Astrocyte (in vitro differentiated cells and primary cell): ENCODE results near the gene TBC1D3B.
"Not testable (repeated sequence)": the region's sequence is repeated elsewhere in the genome, so short reads cannot be mapped to it uniquely, and the experiment has no call there.

Experiments used
- EZH2 ChIP-seq: IDR thresholded peaks from 2 replicates; pipeline ENCODE4 v1.6.1; 2012; ENCODE audit warnings: mild to moderate bottlenecking, low read length, inconsistent platforms; ENCODE audit not compliant: insufficient read depth
- TF ChIP-seq, protein P1 (sequence below): IDR thresholded peaks from 2 replicates; pipeline ENCODE4 v1.5.1; 2011; ENCODE audit warnings: low read depth, mild to moderate bottlenecking, inconsistent platforms, low read length, moderate library complexity; ENCODE audit not compliant: insufficient read depth

GRCh38 chr17:36211484-36212271, 35.2 kb upstream of the TBC1D3B start:
- TF ChIP-seq, protein P1, sequence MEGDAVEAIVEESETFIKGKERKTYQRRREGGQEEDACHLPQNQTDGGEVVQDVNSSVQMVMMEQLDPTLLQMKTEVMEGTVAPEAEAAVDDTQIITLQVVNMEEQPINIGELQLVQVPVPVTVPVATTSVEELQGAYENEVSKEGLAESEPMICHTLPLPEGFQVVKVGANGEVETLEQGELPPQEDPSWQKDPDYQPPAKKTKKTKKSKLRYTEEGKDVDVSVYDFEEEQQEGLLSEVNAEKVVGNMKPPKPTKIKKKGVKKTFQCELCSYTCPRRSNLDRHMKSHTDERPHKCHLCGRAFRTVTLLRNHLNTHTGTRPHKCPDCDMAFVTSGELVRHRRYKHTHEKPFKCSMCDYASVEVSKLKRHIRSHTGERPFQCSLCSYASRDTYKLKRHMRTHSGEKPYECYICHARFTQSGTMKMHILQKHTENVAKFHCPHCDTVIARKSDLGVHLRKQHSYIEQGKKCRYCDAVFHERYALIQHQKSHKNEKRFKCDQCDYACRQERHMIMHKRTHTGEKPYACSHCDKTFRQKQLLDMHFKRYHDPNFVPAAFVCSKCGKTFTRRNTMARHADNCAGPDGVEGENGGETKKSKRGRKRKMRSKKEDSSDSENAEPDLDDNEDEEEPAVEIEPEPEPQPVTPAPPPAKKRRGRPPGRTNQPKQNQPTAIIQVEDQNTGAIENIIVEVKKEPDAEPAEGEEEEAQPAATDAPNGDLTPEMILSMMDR, result not testable (repeated sequence)
- not testable (repeated sequence) for TF ChIP-seq EZH2
